T-helper 1 cell treated with Interleukin-12 subunit alpha and Interleukin-12 subunit beta and Interleukin-4 antibody, amounts not matched to agents 30 μg/mL and 1 μg/mL, for 36 hours (primary cell): ENCODE data around the gene TIAL1.
"Not testable (repeated sequence)": the region's sequence is repeated elsewhere in the genome, so short reads cannot be mapped to it uniquely, and the experiment has no call there.

ENCODE experiments used
- H3K27ac Mint-ChIP-seq: one replicate; pipeline ENCODE4 v1.8.0; 2021; ENCODE audit warnings: mild to moderate bottlenecking, mixed read lengths
- H3K27me3 Mint-ChIP-seq: one replicate; pipeline ENCODE4 v1.8.0; 2021; ENCODE audit warnings: low read depth, mixed read lengths
- H3K36me3 Mint-ChIP-seq: one replicate; pipeline ENCODE4 v1.8.0; 2021; ENCODE audit warnings: low read depth, mixed read lengths
- H3K4me1 Mint-ChIP-seq: one replicate; pipeline ENCODE4 v1.8.0; 2021; ENCODE audit warnings: low read depth, mixed read lengths
- H3K4me3 Mint-ChIP-seq: one replicate; pipeline ENCODE4 v1.8.0; 2021; ENCODE audit warnings: mild to moderate bottlenecking, moderate library complexity, mixed read lengths
- H3K9me3 Mint-ChIP-seq: one replicate; pipeline ENCODE4 v1.8.0; 2021; ENCODE audit warnings: mixed read lengths

Gene TIAL1

DNA sequence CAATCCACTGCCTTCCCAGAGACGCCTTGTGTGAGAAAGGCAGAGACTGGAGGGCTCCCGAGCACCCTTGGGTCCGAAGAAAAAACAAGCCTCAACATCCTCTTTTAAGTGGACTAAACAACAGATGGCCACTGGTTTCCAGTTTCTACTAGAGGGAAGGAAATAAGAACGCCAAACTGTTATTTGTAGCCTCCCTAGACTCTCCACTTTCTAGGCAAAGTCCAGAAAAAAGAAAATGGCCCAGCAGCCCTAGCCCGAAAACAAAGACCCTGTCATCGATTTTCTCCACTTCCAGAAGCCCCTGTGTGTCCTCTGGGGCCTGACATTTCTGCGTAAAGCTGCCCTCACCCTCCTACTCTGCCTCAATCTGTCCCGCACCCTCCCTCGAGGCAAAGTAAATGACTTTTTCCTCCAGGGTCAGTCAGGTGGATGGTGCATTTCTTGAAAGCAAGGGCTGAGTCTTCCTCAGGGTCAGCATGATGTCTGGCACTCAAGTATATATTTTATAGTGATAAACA lies 60.2 kb downstream of the TIAL1 start:
- no peaks in the 10 kb centered on the region for H3K27me3 Mint-ChIP-seq
- H3K9me3 Mint-ChIP-seq: no peaks in the 10 kb centered on the region
- peak overlapping the region; percentile 16 for H3K4me3 Mint-ChIP-seq
- peaks cover 67% of the 10 kb centered on the region for H3K4me1 Mint-ChIP-seq
- peaks cover 23% of the 10 kb centered on the region for H3K36me3 Mint-ChIP-seq
- H3K27ac Mint-ChIP-seq: peak overlapping the region; percentile 16

DNA sequence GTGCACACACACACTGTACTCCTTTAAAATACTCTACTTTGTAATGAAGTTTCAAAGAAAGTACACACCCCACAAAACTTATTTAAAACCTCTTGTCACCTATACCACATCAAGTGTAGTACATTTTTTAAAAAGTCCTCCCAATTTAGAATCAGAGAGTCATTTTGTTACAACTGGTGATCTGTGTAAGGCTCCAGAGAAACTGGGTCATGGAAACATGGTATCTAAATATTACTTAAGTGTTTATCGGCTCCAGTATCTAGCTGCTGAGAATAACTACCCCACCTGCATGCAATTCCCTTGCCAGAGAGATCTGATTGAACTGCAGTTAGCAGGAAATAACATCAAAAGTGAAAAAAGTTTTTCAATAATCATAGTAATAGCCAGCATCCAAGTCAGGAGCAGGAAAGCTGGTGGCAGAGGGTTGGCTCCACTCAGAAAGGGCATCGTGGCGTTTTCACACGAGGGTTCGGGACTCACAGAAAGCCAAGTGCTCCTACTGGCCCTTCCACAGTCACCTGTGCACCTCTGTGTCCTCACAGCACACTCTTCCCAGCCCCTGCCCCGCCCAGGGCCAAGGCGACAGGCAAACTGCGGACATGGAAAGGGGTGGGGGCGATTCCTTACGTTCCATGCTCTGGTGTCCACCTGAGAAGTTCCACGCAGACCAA lies 60.8 kb downstream of the TIAL1 start:
- Mint-ChIP-seq H3K27ac (peak overlapping the region; percentile 21), H3K9me3 (no peaks in the 10 kb centered on the region), H3K27me3 (no peaks in the 10 kb centered on the region), H3K36me3 (peaks cover 21% of the 10 kb centered on the region), H3K4me3 (peak overlapping the region; percentile 13), H3K4me1 (peaks cover 67% of the 10 kb centered on the region)

DNA sequence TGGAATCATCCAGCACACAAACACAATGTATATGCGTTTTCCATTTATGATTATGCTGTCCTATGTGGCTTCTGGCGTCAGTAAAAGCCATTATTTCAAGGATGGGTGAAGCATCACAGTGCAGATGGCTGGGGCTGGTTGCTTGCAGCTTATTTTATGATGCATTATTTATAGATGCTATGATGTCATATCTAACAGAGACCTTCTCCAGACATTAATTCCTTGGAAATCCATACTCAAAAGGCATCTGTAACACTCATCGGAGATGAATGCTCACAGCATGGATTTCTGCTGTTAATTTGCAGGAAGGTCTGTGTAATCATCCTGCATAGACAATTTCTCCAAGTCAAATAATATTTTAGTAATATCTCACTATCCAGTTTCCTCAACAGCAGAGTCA lies 61.5 kb downstream of the TIAL1 start:
- Mint-ChIP-seq H3K4me1 (peaks cover 62% of the 10 kb centered on the region), H3K9me3 (no peaks in the 10 kb centered on the region), H3K27ac (peak overlapping the region; percentile 21), H3K36me3 (peaks cover 18% of the 10 kb centered on the region), H3K27me3 (no peaks in the 10 kb centered on the region), H3K4me3 (no peak overlapping the region)

DNA sequence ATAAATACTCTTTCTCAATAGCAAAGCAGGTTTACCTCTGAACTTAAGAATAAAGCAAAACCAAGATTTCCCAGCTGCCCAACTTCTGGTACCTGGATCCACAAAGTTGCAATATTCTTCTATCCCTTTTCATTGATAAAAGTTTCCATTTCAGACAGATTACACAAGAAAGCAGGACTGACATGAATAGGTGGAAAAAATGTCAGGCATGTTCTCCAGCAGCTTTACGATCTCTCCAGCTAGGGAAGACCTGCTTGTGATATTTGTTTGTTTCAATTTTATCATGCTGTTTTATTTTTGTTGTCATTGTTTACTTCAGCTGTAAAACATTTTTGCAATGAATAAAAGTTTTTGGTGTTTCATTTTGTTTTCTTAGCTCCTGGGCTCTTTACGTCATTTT lies 63.3 kb downstream of the TIAL1 start:
- no peak overlapping the region for H3K27ac Mint-ChIP-seq
- H3K27me3 Mint-ChIP-seq: no peaks in the 10 kb centered on the region
- no peak overlapping the region for H3K4me3 Mint-ChIP-seq
- H3K9me3 Mint-ChIP-seq: no peaks in the 10 kb centered on the region
- peaks cover 45% of the 10 kb centered on the region for H3K4me1 Mint-ChIP-seq
- H3K36me3 Mint-ChIP-seq: peaks cover 20% of the 10 kb centered on the region

DNA sequence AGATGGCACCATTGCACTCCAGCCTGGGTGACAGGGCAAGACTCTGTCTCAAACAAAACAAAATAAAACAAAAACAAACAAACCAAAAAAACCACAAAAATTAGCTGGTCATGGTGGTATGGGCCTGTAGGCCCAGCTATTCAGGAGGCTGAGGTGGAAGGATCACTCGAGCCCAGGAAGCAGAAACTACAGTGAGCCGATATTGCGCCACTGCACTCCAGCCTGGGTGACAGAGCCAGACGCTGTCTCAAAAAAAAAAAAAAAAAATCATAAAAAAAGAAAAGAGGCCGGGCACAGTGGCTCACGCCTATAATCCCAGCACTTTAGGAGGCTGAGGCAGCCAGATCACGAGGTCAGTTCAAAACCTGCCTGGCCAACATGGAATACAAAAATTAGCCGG lies 64.0 kb downstream of the TIAL1 start:
- not testable (repeated sequence) for H3K27me3 Mint-ChIP-seq, H3K4me3 Mint-ChIP-seq, H3K9me3 Mint-ChIP-seq, H3K27ac Mint-ChIP-seq
- peaks cover 38% of the 10 kb centered on the region for H3K4me1 Mint-ChIP-seq
- H3K36me3 Mint-ChIP-seq: peaks cover 20% of the 10 kb centered on the region

DNA sequence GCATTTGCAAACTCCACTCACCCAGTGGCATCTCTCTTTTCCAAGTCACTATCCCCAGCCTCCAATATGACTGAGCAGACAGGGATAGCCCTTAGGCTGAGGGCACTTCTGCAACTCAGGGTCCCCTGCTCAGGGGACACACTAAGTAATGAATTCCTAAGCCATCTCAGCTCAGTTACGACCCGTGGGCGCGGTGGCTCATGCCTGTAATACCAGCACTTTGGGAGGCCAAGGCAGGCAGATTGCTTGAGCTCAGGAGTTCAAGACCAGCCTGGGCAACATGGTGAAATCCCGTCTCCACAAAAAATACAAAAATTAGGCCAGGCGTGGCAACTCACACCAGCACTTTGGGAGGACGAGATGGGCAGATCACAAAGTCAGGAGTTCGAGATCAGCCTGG lies 64.5 kb downstream of the TIAL1 start:
- H3K4me1 Mint-ChIP-seq: peaks cover 33% of the 10 kb centered on the region
- not testable (repeated sequence) for H3K27ac Mint-ChIP-seq, H3K9me3 Mint-ChIP-seq, H3K4me3 Mint-ChIP-seq, H3K27me3 Mint-ChIP-seq
- peaks cover 18% of the 10 kb centered on the region for H3K36me3 Mint-ChIP-seq

DNA sequence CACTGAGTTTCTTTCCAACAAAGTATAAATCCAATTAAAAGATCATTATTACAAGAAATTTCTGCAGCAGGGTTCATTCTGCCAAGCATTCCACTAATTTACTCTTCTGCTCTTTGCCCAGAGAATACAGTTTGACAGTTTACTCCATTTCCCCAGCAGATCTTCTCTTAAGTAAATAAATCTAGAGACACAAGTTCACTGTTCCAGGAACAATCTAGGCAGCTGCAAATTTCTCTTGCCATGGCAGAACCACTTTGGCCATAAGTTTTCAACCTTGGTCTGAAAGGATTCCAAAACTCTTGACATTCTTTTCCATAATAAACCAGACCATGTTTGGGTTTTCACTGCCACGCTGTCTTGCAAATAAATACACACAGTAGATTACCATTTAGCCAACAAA lies 65.7 kb downstream of the TIAL1 start:
- Mint-ChIP-seq H3K4me1 (peaks cover 25% of the 10 kb centered on the region), H3K9me3 (no peaks in the 10 kb centered on the region), H3K27me3 (no peaks in the 10 kb centered on the region), H3K4me3 (no peak overlapping the region), H3K27ac (no peak overlapping the region), H3K36me3 (peaks cover 21% of the 10 kb centered on the region)

DNA sequence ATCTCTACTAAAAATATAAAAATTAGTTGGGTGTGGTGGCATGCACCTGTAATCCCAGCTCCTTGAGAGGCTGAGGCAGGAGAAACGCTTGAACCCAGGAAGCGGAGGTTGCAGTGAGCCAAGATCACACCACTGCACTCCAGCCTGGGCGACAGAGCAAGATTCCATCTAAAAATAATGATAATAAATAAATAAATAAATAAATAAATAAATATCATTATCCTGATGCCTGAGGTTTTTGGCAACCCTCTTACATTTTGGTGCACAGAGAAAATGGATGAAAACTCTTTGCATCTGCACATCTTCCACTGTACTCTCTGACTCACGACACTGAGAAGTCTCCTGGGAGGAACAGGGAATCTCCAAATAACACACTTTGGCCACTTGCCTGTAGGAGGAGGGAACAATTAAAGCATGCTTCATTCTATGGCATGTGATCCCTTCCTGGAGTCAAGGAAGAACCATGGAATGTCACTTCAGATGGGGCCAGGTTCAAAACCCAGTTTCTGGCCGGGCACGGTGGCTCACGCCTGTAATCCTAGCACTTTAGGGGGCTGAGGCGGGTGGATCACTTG lies 68.0 kb downstream of the TIAL1 start:
- not testable (repeated sequence) for H3K27ac Mint-ChIP-seq, H3K27me3 Mint-ChIP-seq, H3K4me3 Mint-ChIP-seq, H3K9me3 Mint-ChIP-seq
- H3K4me1 Mint-ChIP-seq: peaks cover 22% of the 10 kb centered on the region
- H3K36me3 Mint-ChIP-seq: peaks cover 28% of the 10 kb centered on the region

DNA sequence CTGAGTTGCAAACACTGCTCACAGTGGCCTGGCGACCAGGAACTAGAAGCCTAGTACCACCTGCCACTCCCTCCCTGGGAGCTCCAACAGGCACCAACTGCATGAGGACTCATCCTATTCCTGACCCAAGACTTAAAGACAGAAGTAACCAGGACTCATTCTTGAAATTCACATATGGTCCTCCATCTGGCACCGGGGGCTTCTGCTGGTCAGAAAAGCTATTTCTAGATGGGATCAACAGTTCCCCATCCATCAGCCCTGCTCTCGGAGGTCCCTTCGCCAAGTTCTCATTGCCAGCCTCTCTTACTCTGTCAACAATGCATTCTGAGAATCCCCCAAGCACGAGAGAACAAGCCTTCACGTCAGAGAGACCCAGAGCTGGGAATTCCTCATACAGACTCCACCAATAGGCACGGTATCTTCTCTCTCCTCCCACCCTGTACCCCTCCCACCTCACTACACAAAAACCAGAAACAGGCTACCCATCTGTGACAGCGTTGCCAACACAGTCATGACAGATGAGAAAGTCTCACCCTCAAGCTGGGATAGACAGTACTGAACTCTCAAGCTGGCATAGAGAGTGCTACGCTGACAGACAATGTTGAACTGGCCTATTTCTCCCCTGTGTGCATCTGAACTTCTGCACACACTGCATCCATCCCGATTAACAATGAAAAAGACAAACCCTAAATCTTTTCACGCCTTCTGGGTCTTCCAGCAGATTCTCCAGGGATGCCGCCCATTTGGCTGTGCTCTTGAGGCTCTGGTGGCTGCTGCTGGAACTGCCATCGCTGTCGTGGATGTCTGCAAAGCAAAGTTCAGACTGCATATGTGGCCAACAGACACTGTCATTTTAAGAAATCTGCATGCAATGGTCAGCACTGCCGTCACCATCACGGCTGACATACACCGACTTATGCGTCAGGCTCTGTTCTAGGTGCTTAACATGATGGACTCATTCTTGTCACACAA lies 69.9 kb downstream of the TIAL1 start:
- Mint-ChIP-seq H3K4me3 (no peak overlapping the region), H3K9me3 (no peaks in the 10 kb centered on the region), H3K27me3 (no peaks in the 10 kb centered on the region), H3K4me1 (peaks cover 23% of the 10 kb centered on the region), H3K36me3 (peaks cover 41% of the 10 kb centered on the region), H3K27ac (no peak overlapping the region)

DNA sequence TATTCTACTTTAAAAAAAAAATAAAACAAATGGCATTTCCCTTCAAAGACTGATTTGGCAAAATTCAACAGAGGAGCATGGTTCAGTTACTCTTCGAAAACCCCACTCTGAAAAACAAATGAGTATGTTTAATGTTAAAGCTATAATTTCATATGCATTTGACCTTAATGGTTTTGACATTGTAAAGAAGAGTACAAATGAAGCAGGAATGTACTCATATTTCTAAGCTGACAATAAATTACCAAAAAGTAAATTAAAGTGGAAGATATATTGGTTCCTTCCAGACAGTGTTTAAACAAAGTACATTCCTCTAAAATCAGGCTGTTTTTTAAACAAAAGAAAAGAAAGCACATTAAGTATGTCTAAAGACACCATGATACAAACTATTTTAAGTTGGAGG lies 70.6 kb downstream of the TIAL1 start:
- Mint-ChIP-seq H3K36me3 (peaks cover 47% of the 10 kb centered on the region), H3K4me3 (no peak overlapping the region), H3K27me3 (no peaks in the 10 kb centered on the region), H3K4me1 (peaks cover 19% of the 10 kb centered on the region), H3K9me3 (no peaks in the 10 kb centered on the region), H3K27ac (no peak overlapping the region)

DNA sequence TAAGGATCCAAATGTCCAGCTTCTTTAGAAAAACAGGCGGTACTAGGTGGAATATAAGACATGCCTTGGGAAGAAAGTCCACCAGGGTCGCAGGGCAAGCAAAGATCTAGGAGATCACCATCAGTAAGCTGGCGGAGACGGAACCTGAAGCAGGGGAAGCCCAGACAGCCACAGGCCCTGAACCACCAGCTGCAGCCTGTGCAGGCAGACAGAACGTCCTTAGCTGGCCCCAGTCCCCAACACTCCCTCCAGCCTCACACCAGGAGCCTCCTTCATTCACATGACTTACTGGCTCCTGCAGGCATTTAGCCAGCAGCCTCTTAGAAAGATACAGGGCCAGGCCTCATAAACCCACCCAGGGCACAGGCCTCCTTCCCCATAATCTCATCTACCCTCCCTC lies 71.6 kb downstream of the TIAL1 start:
- Mint-ChIP-seq H3K36me3 (peaks cover 52% of the 10 kb centered on the region), H3K4me1 (peaks cover 16% of the 10 kb centered on the region), H3K4me3 (no peak overlapping the region), H3K27ac (no peak overlapping the region), H3K9me3 (no peaks in the 10 kb centered on the region), H3K27me3 (no peaks in the 10 kb centered on the region)

DNA sequence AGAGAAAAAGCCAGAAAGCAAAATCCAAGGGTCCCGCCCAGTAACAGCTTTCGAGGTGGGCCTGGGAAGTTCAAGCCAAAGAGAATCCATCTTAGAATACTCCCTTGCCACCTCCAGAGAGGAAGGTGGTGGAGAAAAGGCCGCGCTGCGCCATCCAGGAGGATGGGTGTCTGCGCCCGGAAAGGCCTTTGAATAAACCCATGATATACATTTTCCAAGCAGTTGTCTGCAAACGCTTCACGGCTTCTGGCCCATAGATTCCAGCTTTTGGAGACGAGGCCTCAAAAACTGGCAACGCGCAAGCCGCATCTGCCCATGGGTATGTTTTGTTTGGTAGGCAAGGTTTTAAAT lies 72.1 kb downstream of the TIAL1 start:
- Mint-ChIP-seq H3K4me1 (peaks cover 20% of the 10 kb centered on the region), H3K4me3 (no peak overlapping the region), H3K27me3 (no peaks in the 10 kb centered on the region), H3K9me3 (no peaks in the 10 kb centered on the region), H3K27ac (no peak overlapping the region), H3K36me3 (peaks cover 55% of the 10 kb centered on the region)

DNA sequence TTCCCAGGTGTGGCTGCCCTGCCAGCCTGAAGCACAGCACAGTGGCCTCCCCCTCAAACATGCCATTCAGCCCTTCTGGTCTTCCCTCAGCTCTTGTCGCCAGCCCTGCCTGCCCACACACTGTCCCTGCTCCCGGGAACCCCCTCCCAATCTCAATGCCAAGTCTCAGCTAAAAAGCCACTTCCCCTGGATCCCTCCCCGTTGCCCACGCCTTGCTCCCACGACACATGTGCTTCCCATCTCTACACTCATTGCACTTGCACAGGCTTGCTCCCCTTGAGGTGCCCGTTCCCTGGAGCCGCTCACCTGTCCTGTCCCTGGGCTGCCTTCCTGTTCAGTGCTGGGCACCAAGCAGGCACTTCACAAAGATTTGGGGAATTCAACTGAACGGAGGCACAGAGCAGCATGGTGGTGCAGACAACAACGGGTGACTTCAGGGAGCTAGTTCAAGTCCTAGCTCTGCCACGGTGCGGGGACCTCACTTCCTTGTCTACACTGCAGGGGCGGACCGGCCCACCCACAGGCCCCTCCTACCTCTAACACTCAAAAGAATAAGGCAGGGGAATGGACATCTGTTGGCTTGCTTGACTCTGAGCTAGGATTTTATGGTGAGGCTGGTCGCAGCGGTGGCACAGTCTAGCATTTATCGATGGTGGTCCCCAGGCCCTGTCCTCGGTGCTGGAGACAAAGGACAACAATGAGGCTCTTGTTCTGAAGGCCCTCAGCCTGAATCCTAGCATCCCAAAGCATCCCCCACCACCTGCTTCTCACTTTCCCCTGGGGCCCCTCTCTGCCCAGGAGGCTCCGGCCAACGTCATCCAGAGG lies 72.7 kb downstream of the TIAL1 start:
- peaks cover 54% of the 10 kb centered on the region for H3K36me3 Mint-ChIP-seq
- no peaks in the 10 kb centered on the region for H3K27me3 Mint-ChIP-seq
- peaks cover 24% of the 10 kb centered on the region for H3K4me1 Mint-ChIP-seq
- H3K4me3 Mint-ChIP-seq: no peak overlapping the region
- no peak overlapping the region for H3K27ac Mint-ChIP-seq
- H3K9me3 Mint-ChIP-seq: no peaks in the 10 kb centered on the region
